ENCODE results near the gene NUP210.
A peak's percentile ranks its signal among the peaks of the same experiment; 100 is the strongest.

NUP210 gene

GRCh38 chr3:13277860-13278531 lies 142.1 kb downstream of the NUP210 start:
- DNase-seq (ENCODE audit: low read depth in 2 of 2), result peak in 1 of 2 donors; percentile 10
- no peak overlapping the region for H3K4me3 ChIP-seq (replicated peaks in 1 of 2; ENCODE audit: low read depth in 2 of 2, low read length in 2 of 2)
- no peak for TF ChIP-seq CTCF (IDR thresholded peaks at IDR 0.05; ENCODE audit: low read depth, low read length)

GRCh38 chr3:13277196-13277813 lies 142.8 kb downstream of the NUP210 start:
- H3K4me3 ChIP-seq (replicated peaks in 1 of 2; ENCODE audit: low read depth in 2 of 2, low read length in 2 of 2), result no peak overlapping the region
- no peak for DNase-seq (ENCODE audit: low read depth in 2 of 2)
- no peak for TF ChIP-seq CTCF (IDR thresholded peaks at IDR 0.05; ENCODE audit: low read depth, low read length)

GRCh38 chr3:13276438-13277195 lies 143.5 kb downstream of the NUP210 start:
- no peak for DNase-seq (ENCODE audit: low read depth in 2 of 2)
- TF ChIP-seq CTCF (IDR thresholded peaks at IDR 0.05; ENCODE audit: low read depth, low read length), result no peak
- H3K4me3 ChIP-seq (replicated peaks in 1 of 2; ENCODE audit: low read depth in 2 of 2, low read length in 2 of 2), result no peak overlapping the region

GRCh38 chr3:13275376-13276005 lies 144.6 kb downstream of the NUP210 start:
- DNase-seq (ENCODE audit: low read depth in 2 of 2), result no peak

DNA sequence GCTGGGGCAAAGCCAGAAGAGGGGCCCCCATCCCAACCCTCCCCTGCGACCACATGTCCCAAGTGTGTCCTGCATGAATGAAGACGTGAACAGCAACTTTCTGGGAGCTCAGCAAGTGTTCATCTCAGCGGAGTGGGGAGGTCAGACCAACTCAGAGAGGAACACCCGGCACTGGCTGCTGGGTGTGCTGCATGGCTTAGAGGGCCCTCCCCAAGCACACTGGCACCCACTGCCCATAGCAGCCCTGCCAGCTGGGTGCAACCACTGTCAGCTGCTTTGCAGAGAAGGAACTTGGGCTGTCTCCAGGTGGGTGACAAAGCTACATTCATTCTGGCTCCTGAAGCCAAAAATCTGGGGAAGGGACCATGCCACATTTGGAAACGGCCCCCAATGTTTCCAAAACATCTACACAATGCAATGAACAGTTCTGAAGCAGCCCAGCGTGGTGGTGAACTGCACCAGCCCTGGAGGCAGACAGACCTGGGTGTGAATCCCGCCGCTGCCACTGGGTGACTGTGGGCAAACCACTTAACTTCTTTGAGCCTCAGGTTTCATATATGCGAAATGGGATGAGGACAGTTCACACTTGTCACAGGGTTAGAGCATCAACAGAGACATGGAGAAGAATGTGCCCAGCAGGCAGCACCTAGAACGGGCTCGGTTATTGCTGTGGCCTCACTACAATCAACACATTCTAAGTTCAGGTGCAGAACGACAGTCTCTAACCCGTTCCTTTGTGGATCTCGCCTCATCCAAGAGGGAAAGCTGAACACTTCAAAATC lies 145.4 kb downstream of the NUP210 start:
- no peak for TF ChIP-seq CTCF (IDR thresholded peaks at IDR 0.05; ENCODE audit: low read depth, low read length)
- no peak for DNase-seq (ENCODE audit: low read depth in 2 of 2)

More at GRCh38 chr3:13275376-13276005, 144.6 kb downstream of the NUP210 start:
- H3K4me3 ChIP-seq (replicated peaks in 1 of 2; ENCODE audit: low read depth in 2 of 2, low read length in 2 of 2), result no peak overlapping the region
- TF ChIP-seq CTCF (IDR thresholded peaks at IDR 0.05; ENCODE audit: low read depth, low read length), result no peak

GRCh38 chr3:13274125-13274524 lies 146.0 kb downstream of the NUP210 start:
- no peak for DNase-seq (ENCODE audit: low read depth in 2 of 2)
- TF ChIP-seq CTCF (IDR thresholded peaks at IDR 0.05; ENCODE audit: low read depth, low read length), result no peak
- no peak overlapping the region for H3K4me3 ChIP-seq (replicated peaks in 1 of 2; ENCODE audit: low read depth in 2 of 2, low read length in 2 of 2)

More for the DNA sequence above, 145.4 kb downstream of the NUP210 start:
- H3K4me3 ChIP-seq (replicated peaks in 1 of 2; ENCODE audit: low read depth in 2 of 2, low read length in 2 of 2), result no peak overlapping the region

Measured in cardiac fibroblast (primary cell).